ENCODE results near the gene JDP2. TPM values are rescaled to one million over a fixed set of nuclear protein-coding genes. Genes with fewer than 3 reads are reported as not detected.

The JDP2 gene
- total and polyA plus RNA-seq, 3 donors from 2014 or later, result 10.7 to 19.0 (median 14.0) TPM

DNA sequence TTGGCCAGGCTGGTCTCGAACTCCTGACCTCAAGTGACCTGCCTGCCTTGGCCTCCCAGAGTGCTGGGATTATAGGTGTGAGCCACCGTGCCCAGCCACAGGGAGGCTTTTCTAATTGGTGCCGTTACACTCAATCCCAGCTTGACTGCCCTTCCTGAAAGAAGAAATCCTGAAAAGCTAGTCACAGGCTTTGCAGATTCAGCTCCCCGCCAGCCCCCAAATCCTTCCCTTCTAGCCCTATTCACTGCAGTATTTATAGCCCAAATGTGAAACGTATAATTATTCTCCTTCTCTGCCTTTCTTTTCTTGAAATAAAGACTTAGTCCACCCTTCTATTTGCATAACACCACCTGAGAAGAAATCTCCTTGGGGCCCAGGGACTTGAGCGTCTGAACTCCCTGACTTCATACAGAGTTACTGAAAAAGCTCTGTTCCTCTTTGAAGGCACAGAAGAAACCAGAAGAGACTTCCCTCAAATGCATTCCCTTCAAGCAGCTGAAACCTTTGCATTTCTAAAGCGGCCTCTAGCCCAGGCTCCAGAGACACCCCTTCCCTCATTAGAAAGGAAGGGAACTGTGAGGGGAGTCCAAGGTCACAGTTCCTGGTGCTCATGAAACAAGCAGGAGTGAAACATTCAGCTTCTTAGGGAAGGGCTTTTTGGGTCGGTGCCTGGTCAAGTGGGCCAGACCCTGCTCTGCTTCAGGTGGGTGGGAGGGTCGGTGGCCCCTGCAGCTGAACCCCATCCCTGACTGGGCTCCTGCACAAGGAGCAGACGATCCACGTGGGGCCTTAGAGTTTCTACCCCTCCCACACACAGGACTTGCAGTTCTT is 52.2 kb downstream of the JDP2 start:
- Histone ChIP-seq H3K9me3 (no peaks in the 10 kb centered on the region), H3K27me3 (no peaks in the 10 kb centered on the region), H3K36me3 (ENCODE audit: low read depth, missing control alignments) (no peaks in the 10 kb centered on the region), H3K4me3 (no peak overlapping the region), H3K4me1 (peaks cover 7% of the 10 kb centered on the region), H3K27ac (no peak overlapping the region)
- no peak for DNase-seq
- TF ChIP-seq, protein P1, sequence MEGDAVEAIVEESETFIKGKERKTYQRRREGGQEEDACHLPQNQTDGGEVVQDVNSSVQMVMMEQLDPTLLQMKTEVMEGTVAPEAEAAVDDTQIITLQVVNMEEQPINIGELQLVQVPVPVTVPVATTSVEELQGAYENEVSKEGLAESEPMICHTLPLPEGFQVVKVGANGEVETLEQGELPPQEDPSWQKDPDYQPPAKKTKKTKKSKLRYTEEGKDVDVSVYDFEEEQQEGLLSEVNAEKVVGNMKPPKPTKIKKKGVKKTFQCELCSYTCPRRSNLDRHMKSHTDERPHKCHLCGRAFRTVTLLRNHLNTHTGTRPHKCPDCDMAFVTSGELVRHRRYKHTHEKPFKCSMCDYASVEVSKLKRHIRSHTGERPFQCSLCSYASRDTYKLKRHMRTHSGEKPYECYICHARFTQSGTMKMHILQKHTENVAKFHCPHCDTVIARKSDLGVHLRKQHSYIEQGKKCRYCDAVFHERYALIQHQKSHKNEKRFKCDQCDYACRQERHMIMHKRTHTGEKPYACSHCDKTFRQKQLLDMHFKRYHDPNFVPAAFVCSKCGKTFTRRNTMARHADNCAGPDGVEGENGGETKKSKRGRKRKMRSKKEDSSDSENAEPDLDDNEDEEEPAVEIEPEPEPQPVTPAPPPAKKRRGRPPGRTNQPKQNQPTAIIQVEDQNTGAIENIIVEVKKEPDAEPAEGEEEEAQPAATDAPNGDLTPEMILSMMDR (IDR thresholded peaks at IDR 0.05), result no peak
- no peak for TF ChIP-seq POLR2A (IDR thresholded peaks at IDR 0.05)
- WGBS, 2 donors, result 43 to 49% methylated on average over 11 of the region's 11 CpGs
- intact Hi-C loops (cut with DNase I; ENCODE audit: low total_unique reads), result no loop called here

DNA sequence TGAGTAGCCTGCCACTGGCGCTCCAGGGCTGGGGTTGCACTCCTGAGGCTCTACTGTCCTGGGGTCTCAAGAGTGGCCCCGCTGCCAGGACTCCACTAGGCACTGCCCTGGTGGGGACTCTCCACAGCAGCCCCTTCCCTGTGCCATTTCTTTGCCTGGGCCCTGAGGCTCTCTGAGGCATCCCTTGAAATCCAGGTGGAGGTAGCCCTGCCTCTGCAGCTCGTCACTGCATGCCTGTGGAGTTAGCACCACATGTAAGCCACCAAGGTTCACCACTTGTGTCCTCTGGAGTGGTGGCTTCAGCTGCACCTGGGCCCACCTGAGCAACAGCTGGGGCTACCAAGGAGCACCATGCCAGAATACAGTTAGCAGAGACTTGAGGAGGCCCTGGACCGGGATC is 54.5 kb downstream of the JDP2 start:
- H3K9me3 ChIP-seq, result no peaks in the 10 kb centered on the region
- no peak for DNase-seq
- H3K4me3 ChIP-seq, result no peak overlapping the region
- no peaks in the 10 kb centered on the region for H3K27me3 ChIP-seq
- WGBS, 2 donors, result 99 to 100% methylated on average over 3 to 4 of the region's 4 CpGs
- intact Hi-C loops (cut with DNase I; ENCODE audit: low total_unique reads), result no loop called here
- H3K4me1 ChIP-seq, result peaks cover 7% of the 10 kb centered on the region
- no peak for TF ChIP-seq POLR2A (IDR thresholded peaks at IDR 0.05)
- TF ChIP-seq, protein P1 (IDR thresholded peaks at IDR 0.05), result no peak
- H3K27ac ChIP-seq, result no peak overlapping the region
- H3K36me3 ChIP-seq (ENCODE audit: low read depth, missing control alignments), result no peaks in the 10 kb centered on the region

DNA sequence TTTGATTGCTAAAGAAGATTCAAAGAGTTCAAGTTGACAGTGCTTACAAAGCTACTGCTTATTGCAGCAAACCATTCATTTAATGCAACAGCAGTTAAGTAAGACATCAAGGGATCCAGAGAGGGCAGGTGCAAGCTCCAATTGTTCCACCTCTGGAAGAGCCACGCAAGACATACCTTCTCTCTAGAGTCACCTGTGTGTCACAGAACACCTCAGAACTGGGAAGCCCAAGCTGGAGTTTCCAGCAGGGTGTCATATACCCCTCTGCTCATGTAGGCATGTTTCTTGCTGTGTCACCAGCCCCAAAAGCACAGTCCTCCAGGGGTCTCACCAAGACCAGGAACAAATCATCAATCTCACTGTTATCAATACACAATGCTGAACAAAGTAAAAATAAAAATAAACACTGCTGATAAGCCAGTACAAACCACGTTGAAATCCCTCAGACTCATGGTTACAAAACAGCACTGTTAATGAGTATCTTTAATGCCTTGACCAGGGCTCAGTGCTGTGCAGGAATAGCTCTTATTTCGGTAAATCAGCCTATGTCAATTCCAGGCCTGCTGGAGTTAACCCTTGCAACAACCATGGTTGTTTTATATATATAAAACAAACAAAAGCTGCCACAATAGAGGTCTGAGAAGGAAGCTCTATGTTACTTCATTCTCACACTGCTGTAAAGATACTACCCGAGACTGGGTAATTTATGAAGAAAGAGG is 57.0 kb downstream of the JDP2 start:
- H3K9me3 ChIP-seq, result no peaks in the 10 kb centered on the region
- 71 to 74% methylated on average over 4 of the region's 4 CpGs for WGBS, 2 donors
- H3K27ac ChIP-seq, result no peak overlapping the region
- H3K4me1 ChIP-seq, result peaks cover 5% of the 10 kb centered on the region
- no peak for TF ChIP-seq POLR2A (IDR thresholded peaks at IDR 0.05)
- TF ChIP-seq, protein P1 (IDR thresholded peaks at IDR 0.05), result no peak
- intact Hi-C loops (cut with DNase I; ENCODE audit: low total_unique reads), result loop anchor here (5.0 kb wide), 1 partner anchor 178 kb away; no protein-coding TSS in a partner anchor
- no peak overlapping the region for H3K4me3 ChIP-seq
- DNase-seq, result no peak
- no peaks in the 10 kb centered on the region for H3K36me3 ChIP-seq (ENCODE audit: low read depth, missing control alignments)
- no peaks in the 10 kb centered on the region for H3K27me3 ChIP-seq

DNA sequence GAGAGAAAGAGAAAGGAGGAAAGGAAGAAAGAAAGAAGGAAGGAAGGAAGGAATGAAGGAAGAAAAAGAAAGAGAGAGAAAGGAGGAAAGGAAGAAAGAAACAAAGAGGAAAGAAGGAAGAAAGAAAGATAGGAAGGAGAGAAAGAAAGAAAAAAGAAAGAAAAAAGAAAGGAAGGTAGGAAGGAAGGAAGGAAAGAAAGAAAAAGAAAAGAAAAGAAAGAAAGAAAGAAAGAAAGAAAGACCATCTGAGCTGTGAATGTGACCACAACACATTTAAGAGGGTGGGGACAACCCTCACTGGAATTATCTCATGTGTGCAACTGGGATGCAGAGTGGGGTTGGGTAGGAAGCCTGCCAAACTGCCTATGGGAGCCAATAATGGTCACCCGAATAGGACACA is 58.5 kb downstream of the JDP2 start:
- Histone ChIP-seq H3K27ac (no peak overlapping the region), H3K36me3 (ENCODE audit: low read depth, missing control alignments) (no peaks in the 10 kb centered on the region), H3K4me3 (no peak overlapping the region), H3K27me3 (no peaks in the 10 kb centered on the region), H3K4me1 (no peaks in the 10 kb centered on the region), H3K9me3 (no peaks in the 10 kb centered on the region)
- intact Hi-C loops (cut with DNase I; ENCODE audit: low total_unique reads), result loop anchor here (5.0 kb wide), 1 partner anchor 179 kb away; no protein-coding TSS in a partner anchor
- DNase-seq, result no peak
- TF ChIP-seq, protein P1 (IDR thresholded peaks at IDR 0.05), result no peak
- TF ChIP-seq POLR2A (IDR thresholded peaks at IDR 0.05), result no peak
- 69 to 89% methylated on average over 1 of the region's 1 CpG for WGBS, 2 donors
